Measurements from ENCODE around the gene C1orf35.

The C1orf35 gene

GRCh38 chr1:228109962-228110488 is 6.9 kb upstream of the C1orf35 start:
- DNase-seq (ENCODE audit: low read depth in 2 of 3, low spot score in 2 of 3), result no peak

GRCh38 chr1:228109073-228109961 is 6.2 kb upstream of the C1orf35 start, which contains the start of gene MRPL55:
TSS of gene MRPL55 (minus strand) at chr1:228109299. CDS start at chr1:228108260, 1,039 bp downstream.
- DNase-seq (ENCODE audit: low read depth in 2 of 3, low spot score in 2 of 3), result peak; percentile 97 to 100 (median 99)

GRCh38 chr1:228108742-228109072 is 5.6 kb upstream of the C1orf35 start:
- DNase-seq (ENCODE audit: low read depth in 2 of 3, low spot score in 2 of 3), result no peak

- DNase-seq (ENCODE audit: low read depth in 2 of 3, low spot score in 2 of 3), result no peak
Measured at GRCh38 chr1:228108055-228108690, 5.0 kb upstream of the C1orf35 start.

GRCh38 chr1:228107636-228108035 is 4.5 kb upstream of the C1orf35 start:
- no peak for DNase-seq (ENCODE audit: low read depth in 2 of 3, low spot score in 2 of 3)

GRCh38 chr1:228106800-228107054 is 3.6 kb upstream of the C1orf35 start:
- no peak for DNase-seq (ENCODE audit: low read depth in 2 of 3, low spot score in 2 of 3)

DNA sequence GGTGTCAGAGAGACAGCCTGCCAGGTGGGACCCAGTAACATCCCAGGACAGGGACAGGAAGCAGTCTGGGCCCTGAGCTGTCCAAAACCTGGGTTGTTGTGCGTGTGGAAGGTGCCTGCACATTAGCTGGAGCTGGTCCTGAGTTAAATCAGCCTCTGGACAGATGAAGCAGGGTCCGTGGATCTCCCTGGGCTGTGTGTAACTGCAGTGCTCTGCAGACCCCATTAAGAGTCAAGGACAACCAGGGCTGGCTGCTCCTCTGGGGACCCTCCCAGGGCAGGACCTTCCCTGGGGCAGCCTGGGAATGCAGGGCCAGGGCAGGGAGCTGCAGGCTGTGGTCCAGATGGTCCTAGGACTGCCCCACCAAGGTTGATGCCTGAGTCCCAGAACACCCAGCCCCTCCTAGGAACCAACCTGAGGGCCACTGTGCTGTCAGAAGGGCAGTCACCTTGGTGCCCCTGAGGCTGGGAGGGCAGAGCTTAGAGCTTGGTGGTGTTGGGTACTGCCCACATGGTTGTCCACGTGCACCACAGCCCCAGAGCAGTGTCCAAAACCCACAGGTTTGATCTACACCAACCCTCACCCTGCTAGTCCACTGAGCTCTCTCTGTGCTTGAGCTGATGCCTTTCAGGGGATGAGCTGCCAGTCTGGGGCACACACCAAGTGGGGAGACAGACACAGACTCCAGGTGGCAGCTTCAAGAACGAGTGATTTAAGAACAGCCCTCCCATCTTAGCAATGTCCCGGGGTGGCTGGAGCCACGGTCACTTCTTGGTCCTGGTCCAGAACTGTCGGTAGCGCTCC is 3.1 kb upstream of the C1orf35 start:
- no peak for DNase-seq (ENCODE audit: low read depth in 2 of 3, low spot score in 2 of 3)

DNA sequence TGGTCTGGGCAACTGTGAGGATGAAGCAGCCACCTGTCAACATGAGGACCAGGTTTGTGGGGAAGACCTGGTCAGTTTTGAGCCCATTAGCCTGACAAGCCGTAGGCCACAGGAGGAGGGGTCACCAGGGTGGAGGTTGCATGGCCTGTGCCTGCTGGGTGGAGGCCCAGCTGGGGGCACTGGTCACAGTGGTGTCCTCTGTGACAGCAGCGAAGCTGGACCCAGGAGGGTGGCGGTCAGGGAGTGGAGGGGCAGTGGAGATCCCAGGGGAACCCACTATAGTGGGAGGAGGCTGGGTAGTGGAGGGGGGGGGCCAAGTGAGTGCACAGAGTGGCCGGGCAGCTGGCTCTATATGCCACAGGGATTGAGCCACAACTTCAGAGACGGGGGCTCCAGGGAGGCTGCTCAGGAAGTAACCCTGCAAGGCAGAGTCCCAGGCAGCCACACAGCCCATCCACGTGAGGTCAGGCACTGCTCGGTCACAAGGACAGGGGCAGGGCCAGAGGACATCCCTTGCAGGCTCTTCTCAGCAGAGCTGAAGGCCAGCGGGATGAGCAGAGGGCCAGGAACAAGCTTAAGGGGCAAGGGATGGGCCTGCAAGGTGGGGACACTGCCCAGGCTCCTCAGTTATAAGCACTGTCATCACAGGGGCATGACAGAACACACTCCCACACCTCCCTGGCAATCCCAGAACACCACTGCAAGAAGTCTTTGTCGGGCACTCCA is 2.3 kb upstream of the C1orf35 start:
- no peak for DNase-seq (ENCODE audit: low read depth in 2 of 3, low spot score in 2 of 3)

- DNase-seq (ENCODE audit: low read depth in 2 of 3, low spot score in 2 of 3), result no peak
Measured at GRCh38 chr1:228104526-228105269, 1.6 kb upstream of the C1orf35 start.

- no peak for DNase-seq (ENCODE audit: low read depth in 2 of 3, low spot score in 2 of 3)
Measured at GRCh38 chr1:228101994-228102790, 933 bp downstream of the C1orf35 start.

GRCh38 chr1:228101614-228101993 is 1.5 kb downstream of the C1orf35 start:
- no peak for DNase-seq (ENCODE audit: low read depth in 2 of 3, low spot score in 2 of 3)

DNA sequence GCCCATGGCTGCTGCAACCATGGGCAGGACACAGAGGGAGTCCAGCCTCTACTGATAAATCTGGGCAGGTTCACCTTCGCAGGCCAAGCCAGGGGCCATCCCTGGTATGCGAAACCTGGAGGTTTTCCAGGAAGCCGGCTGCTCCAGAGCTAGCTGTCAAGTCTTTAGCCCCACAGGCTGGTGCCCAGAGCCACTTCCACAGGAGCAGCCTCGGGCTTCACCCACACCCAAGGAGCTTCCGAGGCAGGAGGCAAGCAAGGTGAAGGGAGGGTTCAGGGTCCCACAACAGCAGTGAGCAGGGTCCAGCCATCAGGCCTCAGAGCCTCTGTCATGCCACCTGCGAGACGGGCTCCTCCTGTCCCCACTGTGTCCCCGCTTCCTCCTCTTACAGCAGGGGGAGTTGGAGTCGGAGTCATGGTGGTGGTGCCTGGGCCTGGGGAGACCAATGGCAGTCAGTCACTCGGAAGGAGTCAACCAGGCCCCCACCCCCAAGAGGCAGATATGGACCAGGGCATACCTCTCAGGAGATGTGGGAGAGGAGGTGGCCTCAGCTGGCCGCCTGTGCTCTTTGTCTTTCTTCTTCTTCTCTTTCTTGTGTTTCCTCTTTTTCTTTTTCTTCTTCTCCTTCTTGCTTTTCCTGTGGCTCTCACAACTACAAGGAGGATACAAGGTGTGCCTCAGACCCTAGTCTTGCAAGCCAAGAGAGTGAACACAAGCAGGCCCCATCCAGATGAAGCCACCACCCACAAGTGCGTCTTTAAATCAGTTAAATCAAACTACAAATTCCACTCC is 2.1 kb downstream of the C1orf35 start:
- no peak for DNase-seq (ENCODE audit: low read depth in 2 of 3, low spot score in 2 of 3)

- no peak for DNase-seq (ENCODE audit: low read depth in 2 of 3, low spot score in 2 of 3)
Measured at GRCh38 chr1:228099331-228099732, 3.8 kb downstream of the C1orf35 start.

DNA sequence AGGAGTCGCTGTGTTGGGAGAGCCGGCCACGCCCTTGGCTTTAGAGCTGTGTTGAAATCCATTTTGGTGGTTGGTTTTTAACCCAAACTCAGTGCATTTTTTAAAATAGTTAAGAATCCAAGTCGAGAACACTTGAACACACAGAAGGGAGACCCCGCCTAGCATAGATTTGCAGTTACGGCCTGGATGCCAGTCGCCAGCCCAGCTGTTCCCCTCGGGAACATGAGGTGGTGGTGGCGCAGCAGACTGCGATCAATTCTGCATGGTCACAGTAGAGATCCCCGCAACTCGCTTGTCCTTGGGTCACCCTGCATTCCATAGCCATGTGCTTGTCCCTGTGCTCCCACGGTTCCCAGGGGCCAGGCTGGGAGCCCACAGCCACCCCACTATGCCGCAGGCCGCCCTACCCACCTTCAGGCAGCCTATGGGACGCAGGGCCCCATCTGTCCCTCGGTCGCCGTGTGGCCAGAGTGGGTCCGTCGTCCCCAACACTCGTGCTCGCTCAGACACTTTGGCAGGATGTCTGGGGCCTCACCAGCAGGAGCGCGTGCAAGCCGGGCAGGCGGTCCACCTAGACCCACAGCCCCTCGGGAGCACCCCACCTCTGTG is 4.7 kb downstream of the C1orf35 start:
- no peak for DNase-seq (ENCODE audit: low read depth in 2 of 3, low spot score in 2 of 3)

DNA sequence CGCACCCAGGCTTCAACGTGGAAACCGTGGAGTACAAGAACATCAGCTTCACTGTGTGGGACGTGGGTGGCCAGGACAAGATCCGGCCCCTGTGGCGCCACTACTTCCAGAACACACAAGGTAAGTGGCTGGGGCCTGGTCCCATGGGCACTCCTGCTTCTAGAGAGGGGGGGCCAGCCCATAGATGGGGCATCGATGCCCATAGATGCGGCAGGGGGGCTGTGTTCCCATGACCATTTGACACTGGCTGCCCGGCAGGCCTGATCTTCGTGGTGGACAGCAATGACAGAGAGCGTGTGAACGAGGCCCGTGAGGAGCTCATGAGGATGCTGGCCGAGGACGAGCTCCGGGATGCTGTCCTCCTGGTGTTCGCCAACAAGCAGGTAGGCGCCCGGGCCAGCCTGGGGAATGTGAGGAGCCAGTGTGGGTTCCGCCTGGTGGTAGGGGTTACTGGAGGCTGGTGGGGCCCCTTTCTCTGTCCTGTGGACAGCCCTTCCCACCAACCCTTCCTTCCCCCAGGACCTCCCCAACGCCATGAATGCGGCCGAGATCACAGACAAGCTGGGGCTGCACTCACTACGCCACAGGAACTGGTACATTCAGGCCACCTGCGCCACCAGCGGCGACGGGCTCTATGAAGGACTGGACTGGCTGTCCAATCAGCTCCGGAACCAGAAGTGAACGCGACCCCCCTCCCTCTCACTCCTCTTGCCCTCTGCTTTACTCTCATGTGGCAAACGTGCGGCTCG is 5.6 kb downstream of the C1orf35 start:
- no peak for DNase-seq (ENCODE audit: low read depth in 2 of 3, low spot score in 2 of 3)

GRCh38 chr1:228096416-228097332 is 6.5 kb downstream of the C1orf35 start:
- DNase-seq (ENCODE audit: low read depth in 2 of 3, low spot score in 2 of 3), result no peak

GRCh38 chr1:228095938-228096337 is 7.2 kb downstream of the C1orf35 start:
- no peak for DNase-seq (ENCODE audit: low read depth in 2 of 3, low spot score in 2 of 3)

Measured in activated CD8-positive, alpha-beta memory T cell treated with anti-CD3 and anti-CD28 coated beads for 48 hours (primary cell).